ENCODE measurements around the gene UCP3.

GRCh38 chr11:74011360-74012073, 2.6 kb upstream of the UCP3 start:
- no peak for TF ChIP-seq CTCF (IDR thresholded peaks at IDR 0.05; ENCODE audit: low read depth, low read length, missing input control)
- no peak for TF ChIP-seq SP1 (IDR thresholded peaks at IDR 0.05)
- no peak for TF ChIP-seq ATF3 (IDR thresholded peaks at IDR 0.05)
